SU-DHL-6 (cell line): Measurements from ENCODE around the gene FAM186B.

ENCODE experiments used
- CTCF ChIP-seq: fragments of 200-600 bp; sonication (generic); IDR thresholded peaks from one replicate; pipeline ENCODE4 v1.5.1; 2017; ENCODE audit warnings: antibody characterized with exemption, mild to moderate bottlenecking, low read length, moderate library complexity; ENCODE audit not compliant: insufficient read depth, poor library complexity, severe bottlenecking
- EZH2phosphoT487 ChIP-seq: fragments of 200-600 bp; sonication (generic), shearing (Covaris generic); conservative IDR thresholded peaks from 2 replicates; pipeline ENCODE4 v1.6.1; 2018; ENCODE audit warnings: mild to moderate bottlenecking, antibody characterized with exemption, low read length, moderate library complexity, mixed read lengths

- TF ChIP-seq CTCF (no peak), EZH2phosphoT487 (no peak)
Observed at GRCh38 chr12:49559011-49559675, 46.3 kb downstream of the FAM186B start.
